Tibial nerve (tissue), 4 donors: ENCODE results near the gene LPIN1. TPM values are rescaled to one million over a fixed set of nuclear protein-coding genes. Genes with fewer than 3 reads are reported as not detected.

Source experiments
- DNase-seq, 2 donors: peaks; one replicate each; pipeline ENCODE4 v3.0.0-alpha.2; 2019; ENCODE audit warnings: low spot score in 2 of 2
- H3K27ac ChIP-seq, 4 donors: fragments of 200-600 bp; sonication (generic) in 3 of 4; one replicate each; pipeline ENCODE4 v1.5.1; 2017 to 2019; ENCODE audit warnings: mild to moderate bottlenecking in 1 of 4
- H3K27me3 ChIP-seq, 2 donors: fragments of 200-600 bp; sonication (generic) in 1 of 2; one replicate each; pipeline versions ENCODE4 v1.5.1 to v1.6.0; 2017 to 2019
- H3K36me3 ChIP-seq, 3 donors: fragments of 200-600 bp; sonication (generic); one replicate each; pipeline ENCODE4 v1.5.1; 2018 to 2019
- H3K4me1 ChIP-seq, 4 donors: fragments of 200-600 bp; sonication (generic) in 3 of 4; one replicate each; pipeline ENCODE4 v1.5.1; 2017 to 2019
- H3K4me3 ChIP-seq, 4 donors: fragments of 200-600 bp; sonication (generic) in 3 of 4; one replicate each; pipeline ENCODE4 v1.5.1; 2017 to 2019; ENCODE audit warnings: mild to moderate bottlenecking in 1 of 4, moderate library complexity in 1 of 4
- H3K9me3 ChIP-seq, 4 donors: fragments of 200-600 bp; sonication (generic) in 3 of 4; one replicate each; pipeline ENCODE4 v1.5.1; 2017 to 2019
- CTCF ChIP-seq, 5 experiments: fragments of 200-600 bp in 3 of 5; fragments of 450-650 bp in 2 of 5; sonication (generic) in 3 of 5; IDR thresholded peaks; one replicate each; pipeline ENCODE4 v1.5.1; 2016 to 2019; ENCODE audit warnings: antibody characterized with exemption in 5 of 5, mild to moderate bottlenecking in 3 of 5, moderate library complexity in 2 of 5
- EP300 ChIP-seq, 2 donors: sonication (generic); formaldehyde crosslinking; IDR thresholded peaks; one replicate each; pipeline ENCODE4 v1.6.1; 2017; ENCODE audit warnings: antibody characterized with exemption in 2 of 2, mild to moderate bottlenecking in 1 of 2
- POLR2A ChIP-seq, 2 donors: fragments of 450-650 bp; IDR thresholded peaks; one replicate each; pipeline ENCODE4 v1.6.1; 2017; ENCODE audit warnings: antibody characterized with exemption in 2 of 2, mild to moderate bottlenecking in 2 of 2, moderate library complexity in 2 of 2
- WGBS, 2 donors: methylation state at CpG; one replicate each; pipeline ENCODE4 v1.1.5; 2018; 5-methylcytosine and 5-hydroxymethylcytosine counted together
- total RNA-seq, 4 donors: library from RNA; depleted of rRNA; stranded (reverse); fragments of >200 nt; gene quantifications; one replicate each; pipeline ENCODE4 v1.1.0, GENCODE V29; 2016

Gene LPIN1
- 100 to 1,000 TPM; 170 to 202 (median 172) TPM for total RNA-seq

- H3K4me3 ChIP-seq = peak within 1 kb of the TSS; percentile 66 to 95 (median 84)
- H3K4me1 ChIP-seq = peaks cover 0 to 84% (median 49%) of the 10 kb centered on the region in 4 donors
- WGBS, 2 donors = 1% methylated on average over 23 to 31 of the region's 49 CpGs
- no peaks in the 10 kb centered on the region for H3K27me3 ChIP-seq
- no peaks in the 10 kb centered on the region for H3K36me3 ChIP-seq
- peak within 1 kb of the TSS; percentile 80 to 97 (median 93) for H3K27ac ChIP-seq
- no peaks in the 10 kb centered on the region for H3K9me3 ChIP-seq
- TF ChIP-seq CTCF (IDR thresholded peaks at IDR 0.05) = peak in 4 of 5 experiments; percentile 18 to 59 (median 26)
- peak in 1 of 2 donors; percentile 90 for TF ChIP-seq EP300 (IDR thresholded peaks at IDR 0.05)
- peak; percentile 66 to 93 for TF ChIP-seq POLR2A (IDR thresholded peaks at IDR 0.05)
- peak; percentile 81 to 87 for DNase-seq
Measured at GRCh38 chr2:11746376-11746806, at the start of gene LPIN1. TSS of gene LPIN1 (plus strand) at chr2:11746632. CDS start at chr2:11765542, 18,910 bp downstream.

- TF ChIP-seq EP300 (IDR thresholded peaks at IDR 0.05) = no peak
- TF ChIP-seq CTCF (IDR thresholded peaks at IDR 0.05) = no peak
- no peak for TF ChIP-seq POLR2A (IDR thresholded peaks at IDR 0.05)
Measured at GRCh38 chr2:11696736-11697102, 49.7 kb upstream of the LPIN1 start.

GRCh38 chr2:11697103-11697871 lies 49.1 kb upstream of the LPIN1 start:
- no peaks in the 10 kb centered on the region for H3K27me3 ChIP-seq
- H3K9me3 ChIP-seq = no peaks in the 10 kb centered on the region
- no peaks in the 10 kb centered on the region for H3K36me3 ChIP-seq
- TF ChIP-seq EP300 (IDR thresholded peaks at IDR 0.05) = peak in 1 of 2 donors; percentile 51
- TF ChIP-seq CTCF (IDR thresholded peaks at IDR 0.05) = no peak
- 33 to 36% methylated on average over 12 to 14 of the region's 16 CpGs for WGBS, 2 donors
- H3K27ac ChIP-seq = peak overlapping the region; percentile 78 to 94 (median 86)
- H3K4me1 ChIP-seq = peaks cover 0 to 45% (median 22%) of the 10 kb centered on the region in 4 donors
- peak in 1 of 2 donors; percentile 39 for DNase-seq
- H3K4me3 ChIP-seq = no peak overlapping the region

More at GRCh38 chr2:11696736-11697102, 49.7 kb upstream of the LPIN1 start:
- WGBS, 2 donors = 65 to 75% methylated on average over 9 of the region's 9 CpGs
- Histone ChIP-seq H3K36me3 (no peaks in the 10 kb centered on the region), H3K4me1 (peaks cover 0 to 45% (median 22%) of the 10 kb centered on the region in 4 donors), H3K27ac (peak overlapping the region; percentile 78 to 94 (median 86)), H3K27me3 (no peaks in the 10 kb centered on the region), H3K4me3 (no peak overlapping the region), H3K9me3 (no peaks in the 10 kb centered on the region)
- no peak for DNase-seq

GRCh38 chr2:11698009-11698922 lies 48.2 kb upstream of the LPIN1 start:
- no peaks in the 10 kb centered on the region for H3K9me3 ChIP-seq
- H3K4me3 ChIP-seq = no peak overlapping the region
- peak overlapping the region; percentile 78 to 94 (median 86) for H3K27ac ChIP-seq
- H3K27me3 ChIP-seq = no peaks in the 10 kb centered on the region
- peak; percentile 66 to 80 for DNase-seq
- H3K4me1 ChIP-seq = peaks cover 0 to 36% (median 21%) of the 10 kb centered on the region in 4 donors
- no peaks in the 10 kb centered on the region for H3K36me3 ChIP-seq
- TF ChIP-seq EP300 (IDR thresholded peaks at IDR 0.05) (peak; percentile 83 to 95), CTCF (IDR thresholded peaks at IDR 0.05) (peak in 3 of 5 experiments; percentile 20 to 38 (median 25)), POLR2A (IDR thresholded peaks at IDR 0.05) (peak in 1 of 2 donors; percentile 23)
- WGBS, 2 donors = 55 to 64% methylated on average over 20 to 24 of the region's 24 CpGs
